Measurements from ENCODE around the gene SLITRK1. TPM values are rescaled to one million over a fixed set of nuclear protein-coding genes. Genes with fewer than 3 reads are reported as not detected.

SLITRK1 gene
- total RNA-seq, 1 experiment from 2014 or later: 0.20 TPM

DNA sequence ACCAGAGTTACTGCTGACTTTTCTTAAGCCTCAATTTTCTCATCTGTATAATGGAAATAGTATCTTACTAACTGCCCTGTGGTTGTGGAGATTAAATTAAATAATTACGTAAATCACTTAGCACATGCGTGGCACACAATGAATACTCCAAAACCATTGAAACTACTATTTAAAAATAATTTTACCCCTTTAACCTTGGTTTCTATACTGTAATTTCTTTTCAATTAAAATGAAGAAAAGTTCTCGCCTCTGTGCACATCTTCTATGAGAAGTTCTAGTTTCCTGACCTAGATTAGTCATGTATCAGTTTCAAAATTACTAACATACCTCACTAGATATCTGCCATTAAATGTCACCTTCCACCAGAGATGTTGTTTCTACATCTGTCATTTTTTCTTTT lies 5.7 kb downstream of the SLITRK1 start:
- Histone ChIP-seq H3K79me1 (ENCODE audit: insufficient read depth, low read depth, low read length, poor library complexity, severe bottlenecking) (no peaks in the 10 kb centered on the region), H2BK15ac (ENCODE audit: low read depth, low read length) (no peak overlapping the region)
- H3K9me3 Mint-ChIP-seq: no peaks in the 10 kb centered on the region; a peak in 1 of 5 replicates

More for the DNA sequence above, 5.7 kb downstream of the SLITRK1 start:
- H3K27me3 Mint-ChIP-seq (ENCODE audit: low read depth): peaks cover 46% of the 10 kb centered on the region
- no peak overlapping the region for H3K27ac Mint-ChIP-seq
- peaks cover 25% of the 10 kb centered on the region for H3K23me2 ChIP-seq (ENCODE audit: insufficient read length, low read depth, low read length, poor library complexity, severe bottlenecking)
- H2BK20ac ChIP-seq (ENCODE audit: low read depth, low read length, poor library complexity, severe bottlenecking): no peak overlapping the region
- H3K4me2 ChIP-seq (ENCODE audit: insufficient read depth, insufficient read length, low read length): no peak overlapping the region
- no peaks in the 10 kb centered on the region for H4K20me1 ChIP-seq (ENCODE audit: control insufficient read depth, insufficient read depth, insufficient read length)
- WGBS (ENCODE audit: extremely low coverage, insufficient read length, low lambda C conversion rate): no CpG with 5 or more reads among the region's 3 CpGs
- H2BK5ac ChIP-seq (ENCODE audit: insufficient read length, low read length): no peak overlapping the region
- H3K4me1 ChIP-seq (ENCODE audit: insufficient read depth, low read length): peaks cover 2% of the 10 kb centered on the region; the same call in 1 of the 2 replicates
- no peak overlapping the region for H3K56ac ChIP-seq (ENCODE audit: insufficient read length, low read depth, low read length)
- H4K8ac ChIP-seq (replicated peaks; ENCODE audit: insufficient read length, low read depth, low read length): no peak overlapping the region
- no peak overlapping the region for H2AK5ac ChIP-seq (ENCODE audit: insufficient read length, low read length)
- peaks cover 31% of the 10 kb centered on the region for H3K27me3 ChIP-seq (ENCODE audit: insufficient read depth, low read length)
- H3K4me1 Mint-ChIP-seq: peaks cover 35 to 43% of the 10 kb centered on the region in 2 experiments
- H3K14ac ChIP-seq (ENCODE audit: insufficient read depth, low read length): no peak overlapping the region
- DNase-seq: no peak
- H4K5ac ChIP-seq (ENCODE audit: insufficient read length, low read depth, low read length): no peak overlapping the region
- no peak overlapping the region for H2BK120ac ChIP-seq (ENCODE audit: low read depth, low read length, poor library complexity, severe bottlenecking)
- H3K36me3 Mint-ChIP-seq (ENCODE audit: insufficient read depth in 1 of 3, low read depth in 3 of 3): no peaks in the 10 kb centered on the region
- no peak overlapping the region for H3K9ac ChIP-seq (ENCODE audit: extremely low read depth, insufficient read length, low read length)
- H4K91ac ChIP-seq (ENCODE audit: insufficient read length, low read depth, low read length): no peak overlapping the region
- H3K27ac ChIP-seq (ENCODE audit: insufficient read length, low read depth, low read length): no peak overlapping the region
- no peaks in the 10 kb centered on the region for H3K9me3 ChIP-seq (ENCODE audit: control insufficient read depth, low read depth, low read length)
- H3T11ph ChIP-seq (ENCODE audit: low read length): no peak overlapping the region
- no peak overlapping the region for H3K4ac ChIP-seq (ENCODE audit: low read depth, low read length)
- H2BK12ac ChIP-seq (ENCODE audit: insufficient read length, low read depth, low read length): no peak overlapping the region
- H3K18ac ChIP-seq (ENCODE audit: insufficient read length, low read depth, low read length): no peak overlapping the region
- no peak overlapping the region for H2AFZ ChIP-seq (ENCODE audit: low read length)
- TF ChIP-seq, protein P1, sequence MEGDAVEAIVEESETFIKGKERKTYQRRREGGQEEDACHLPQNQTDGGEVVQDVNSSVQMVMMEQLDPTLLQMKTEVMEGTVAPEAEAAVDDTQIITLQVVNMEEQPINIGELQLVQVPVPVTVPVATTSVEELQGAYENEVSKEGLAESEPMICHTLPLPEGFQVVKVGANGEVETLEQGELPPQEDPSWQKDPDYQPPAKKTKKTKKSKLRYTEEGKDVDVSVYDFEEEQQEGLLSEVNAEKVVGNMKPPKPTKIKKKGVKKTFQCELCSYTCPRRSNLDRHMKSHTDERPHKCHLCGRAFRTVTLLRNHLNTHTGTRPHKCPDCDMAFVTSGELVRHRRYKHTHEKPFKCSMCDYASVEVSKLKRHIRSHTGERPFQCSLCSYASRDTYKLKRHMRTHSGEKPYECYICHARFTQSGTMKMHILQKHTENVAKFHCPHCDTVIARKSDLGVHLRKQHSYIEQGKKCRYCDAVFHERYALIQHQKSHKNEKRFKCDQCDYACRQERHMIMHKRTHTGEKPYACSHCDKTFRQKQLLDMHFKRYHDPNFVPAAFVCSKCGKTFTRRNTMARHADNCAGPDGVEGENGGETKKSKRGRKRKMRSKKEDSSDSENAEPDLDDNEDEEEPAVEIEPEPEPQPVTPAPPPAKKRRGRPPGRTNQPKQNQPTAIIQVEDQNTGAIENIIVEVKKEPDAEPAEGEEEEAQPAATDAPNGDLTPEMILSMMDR (conservative IDR thresholded peaks at IDR 0.05): no peak
- H3K23ac ChIP-seq (ENCODE audit: insufficient read length, low read depth, low read length): no peak overlapping the region
- no peaks in the 10 kb centered on the region for H3K79me2 ChIP-seq (ENCODE audit: insufficient read depth, low read length)
- H3K4me3 Mint-ChIP-seq: no peak overlapping the region
